ENCODE measurements around the gene HSD17B8.

Gene HSD17B8

DNA sequence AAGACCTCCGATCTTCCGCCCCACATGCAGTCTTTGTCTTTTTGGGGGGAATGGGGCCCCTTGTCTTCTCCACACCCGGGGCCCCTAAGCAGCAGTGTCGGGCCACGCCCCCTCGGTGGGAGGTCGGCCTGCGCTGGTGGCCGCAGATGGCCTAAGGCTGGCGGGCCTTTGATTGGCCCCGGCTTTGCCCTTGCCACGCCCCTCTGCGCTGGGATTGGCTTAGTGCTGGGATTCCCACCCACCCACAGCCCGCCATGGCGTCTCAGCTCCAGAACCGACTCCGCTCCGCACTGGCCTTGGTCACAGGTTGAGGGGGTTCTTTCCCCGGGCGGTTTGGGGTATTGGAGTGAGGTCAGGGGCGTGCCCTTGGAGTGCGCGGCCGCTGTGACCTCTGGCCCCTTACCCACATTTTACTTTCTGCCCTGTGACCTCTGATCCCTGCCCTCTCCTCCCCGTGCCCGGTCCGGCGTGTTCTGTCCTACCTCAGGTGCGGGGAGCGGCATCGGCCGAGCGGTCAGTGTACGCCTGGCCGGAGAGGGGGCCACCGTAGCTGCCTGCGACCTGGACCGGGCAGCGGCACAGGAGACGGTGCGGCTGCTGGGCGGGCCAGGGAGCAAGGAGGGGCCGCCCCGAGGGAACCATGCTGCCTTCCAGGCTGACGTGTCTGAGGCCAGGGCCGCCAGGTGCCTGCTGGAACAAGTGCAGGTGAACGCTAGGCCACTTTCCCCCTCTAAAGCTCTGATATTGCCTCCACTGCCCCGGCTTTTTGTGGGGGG is at the start of gene HSD17B8:
Gene HSD17B8 (plus strand): TSS at position 241 of the 776 bp plus-strand sequence. CDS start 14 bp downstream, at position 255.
- in situ Hi-C loops (cut with MboI; ENCODE audit: low sequenced_read_pairs): no loop called here

DNA sequence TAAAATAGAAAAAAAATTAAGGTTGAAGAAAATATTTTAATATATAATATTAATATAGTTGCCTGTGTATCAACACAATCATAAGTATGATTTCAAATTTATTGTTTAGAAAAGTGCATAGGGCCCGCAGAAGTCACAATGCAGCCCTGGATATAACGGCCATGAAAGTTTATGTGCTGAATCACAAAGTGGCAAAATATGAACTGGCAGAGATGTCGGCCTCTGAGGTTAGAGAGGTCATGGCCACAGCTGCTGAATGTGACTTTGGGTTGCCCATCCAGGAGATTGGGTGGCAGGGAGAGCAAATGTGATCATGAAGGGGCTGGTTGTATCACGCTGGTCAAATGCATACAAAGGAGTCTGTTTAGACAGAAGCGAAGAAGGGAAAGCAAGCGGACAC is 47.9 kb upstream of the HSD17B8 start:
- in situ Hi-C loops (cut with MboI; ENCODE audit: low sequenced_read_pairs): no loop called here

DNA sequence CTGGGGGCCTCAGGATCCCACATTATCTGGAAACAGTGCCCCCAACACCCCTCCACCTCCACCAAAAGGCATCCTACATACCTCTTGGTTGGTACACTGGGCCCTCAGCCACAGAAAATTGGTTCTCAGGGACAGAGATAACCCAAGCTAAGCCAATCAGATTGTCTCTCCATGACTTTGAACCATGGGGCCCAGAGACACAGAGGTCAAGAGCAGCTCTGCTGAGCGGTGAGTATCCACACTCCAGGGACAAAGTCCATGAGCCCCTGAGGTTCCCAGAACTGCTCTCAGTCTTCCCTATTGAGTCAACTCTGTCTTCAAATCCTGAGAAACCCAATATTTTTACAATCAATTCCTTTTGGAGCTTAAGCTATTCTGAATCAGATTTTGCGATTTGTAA is 47.5 kb upstream of the HSD17B8 start:
- in situ Hi-C loops (cut with MboI; ENCODE audit: low sequenced_read_pairs): no loop called here

DNA sequence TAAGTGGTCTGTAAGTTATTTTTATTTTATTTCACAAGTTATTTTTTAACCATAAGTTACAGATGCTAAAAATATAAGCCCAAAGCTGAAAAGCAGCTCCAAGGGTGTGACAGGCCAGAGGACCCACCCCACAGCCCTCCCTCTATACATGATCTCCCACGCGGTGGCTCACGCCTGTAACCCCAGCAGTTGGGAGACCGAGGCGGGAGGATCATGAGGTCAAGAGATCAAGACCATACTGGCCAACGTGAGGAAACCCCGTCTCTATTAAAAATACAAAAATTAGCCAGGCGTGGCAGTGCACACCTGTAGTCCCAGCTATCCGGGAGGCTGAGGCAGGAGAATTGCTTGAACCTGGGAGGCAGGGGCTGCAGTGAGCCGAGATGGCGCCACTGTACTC is 44.4 kb upstream of the HSD17B8 start:
- in situ Hi-C loops (cut with MboI; ENCODE audit: low sequenced_read_pairs): no loop called here

DNA sequence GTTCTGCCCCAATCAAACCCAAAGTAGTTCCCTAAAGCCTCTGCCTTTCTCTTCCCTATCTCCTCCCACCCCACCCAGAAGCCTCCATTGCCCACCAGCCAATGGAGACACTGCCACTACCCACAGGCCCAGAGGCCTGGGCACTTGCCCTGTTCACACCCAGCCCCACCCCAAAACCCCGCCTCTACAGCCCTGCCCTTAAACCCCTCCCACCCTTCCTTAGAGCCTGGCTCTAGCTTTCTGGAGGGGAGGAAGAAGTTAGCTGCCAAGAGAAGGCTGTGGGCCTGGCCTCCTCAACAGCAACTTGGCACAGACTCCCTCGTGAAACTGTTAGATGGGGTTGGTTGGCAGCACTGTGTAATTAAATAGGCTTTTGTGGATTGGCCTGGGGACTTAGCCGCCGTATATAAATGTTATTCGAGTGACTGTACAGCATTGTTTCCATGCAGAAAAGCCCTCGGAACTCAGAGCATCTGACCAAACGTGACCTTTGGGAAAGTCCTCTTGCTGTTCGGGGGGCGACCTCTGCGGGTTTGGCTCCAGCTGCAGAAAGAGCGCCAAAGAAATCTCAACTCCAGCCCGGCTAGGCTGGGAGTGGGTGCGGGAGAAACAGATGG is 43.6 kb upstream of the HSD17B8 start:
- in situ Hi-C loops (cut with MboI; ENCODE audit: low sequenced_read_pairs): no loop called here

DNA sequence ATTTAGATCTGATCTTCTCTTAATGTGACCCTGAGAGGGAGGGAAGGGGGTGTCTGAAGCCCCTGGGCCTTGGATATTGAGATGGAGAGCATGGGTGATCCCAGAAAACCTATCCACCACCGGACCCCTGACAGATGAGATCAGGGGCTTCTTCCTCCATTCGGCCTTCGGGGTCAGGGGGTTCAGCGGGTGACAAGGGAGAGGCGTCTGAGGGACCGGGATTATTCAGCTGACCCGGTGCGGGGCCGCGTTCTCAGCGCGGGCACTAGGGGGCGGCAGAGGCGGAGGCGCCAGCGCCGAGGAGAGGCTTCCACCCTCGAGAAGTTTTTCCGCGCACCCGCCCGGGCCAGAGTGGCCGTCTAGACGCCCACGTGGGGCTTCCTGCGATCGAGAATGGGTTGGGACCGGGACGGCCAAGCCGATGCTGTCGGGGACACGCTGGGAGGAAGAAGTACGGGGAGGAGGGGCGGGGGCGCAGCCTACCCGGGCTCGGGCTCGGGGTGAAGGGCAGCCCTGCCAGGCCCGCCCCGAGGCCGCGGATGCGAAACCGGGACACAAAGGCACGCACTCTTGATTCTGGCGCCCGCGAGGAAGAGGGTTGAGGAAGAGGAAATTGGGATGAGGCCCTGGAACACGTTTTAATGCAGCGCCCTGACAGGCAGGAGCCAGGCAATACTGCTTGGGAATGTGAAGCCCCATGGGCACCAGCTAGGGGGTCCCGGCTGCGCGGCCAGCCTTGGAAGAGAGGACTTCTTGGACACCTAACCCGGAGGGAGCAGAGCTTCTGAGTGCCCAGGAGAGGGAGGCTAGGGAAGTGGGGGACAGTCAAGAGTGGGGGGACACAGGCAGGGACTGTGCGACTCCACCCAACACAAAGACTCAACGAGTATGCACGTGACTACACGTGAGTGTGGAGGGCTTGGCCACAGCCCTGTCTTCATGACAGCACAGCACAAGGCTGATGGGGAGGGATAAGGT is 42.8 kb upstream of the HSD17B8 start:
- in situ Hi-C loops (cut with MboI; ENCODE audit: low sequenced_read_pairs): no loop called here

DNA sequence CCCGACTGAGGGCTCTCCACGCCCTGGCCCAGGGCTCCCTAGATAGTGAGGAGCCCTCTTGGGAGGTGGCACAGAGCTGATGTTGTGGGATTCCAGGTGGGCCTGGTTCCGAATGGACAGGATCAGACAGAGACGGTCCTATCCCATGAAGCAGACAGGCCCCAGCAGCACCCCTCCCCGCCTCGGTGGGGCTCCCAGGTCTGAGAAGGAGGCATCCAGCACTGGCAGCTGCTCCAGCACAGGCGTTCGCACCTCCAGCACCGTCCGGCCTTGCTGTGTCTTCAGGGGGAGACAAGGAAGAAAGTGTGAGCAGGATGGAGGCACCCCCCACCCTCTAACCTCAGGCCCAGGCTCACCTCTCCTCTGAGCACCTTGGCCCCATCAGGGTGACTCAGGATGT is 40.9 kb upstream of the HSD17B8 start:
- in situ Hi-C loops (cut with MboI; ENCODE audit: low sequenced_read_pairs): no loop called here

DNA sequence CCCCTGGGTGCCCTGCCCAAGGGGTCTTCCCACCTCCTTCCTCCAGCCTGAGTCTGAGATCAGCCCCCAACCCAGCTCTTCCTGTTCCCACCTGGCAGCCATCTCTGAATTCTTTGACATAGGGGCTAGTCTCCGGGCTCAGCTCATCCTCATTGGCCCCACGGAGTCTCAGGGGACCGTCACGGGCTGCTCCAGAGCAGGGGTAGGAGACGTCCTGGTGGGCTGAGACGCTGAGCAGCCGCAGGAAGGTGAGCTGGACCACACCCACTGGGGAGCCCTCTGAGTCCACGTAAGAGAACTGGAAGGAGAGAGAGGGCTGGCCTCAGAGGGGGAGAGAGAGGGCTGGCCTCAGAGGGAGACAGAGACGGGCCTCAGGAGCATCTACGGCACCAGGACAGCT is 40.3 kb upstream of the HSD17B8 start:
- in situ Hi-C loops (cut with MboI; ENCODE audit: low sequenced_read_pairs): no loop called here

DNA sequence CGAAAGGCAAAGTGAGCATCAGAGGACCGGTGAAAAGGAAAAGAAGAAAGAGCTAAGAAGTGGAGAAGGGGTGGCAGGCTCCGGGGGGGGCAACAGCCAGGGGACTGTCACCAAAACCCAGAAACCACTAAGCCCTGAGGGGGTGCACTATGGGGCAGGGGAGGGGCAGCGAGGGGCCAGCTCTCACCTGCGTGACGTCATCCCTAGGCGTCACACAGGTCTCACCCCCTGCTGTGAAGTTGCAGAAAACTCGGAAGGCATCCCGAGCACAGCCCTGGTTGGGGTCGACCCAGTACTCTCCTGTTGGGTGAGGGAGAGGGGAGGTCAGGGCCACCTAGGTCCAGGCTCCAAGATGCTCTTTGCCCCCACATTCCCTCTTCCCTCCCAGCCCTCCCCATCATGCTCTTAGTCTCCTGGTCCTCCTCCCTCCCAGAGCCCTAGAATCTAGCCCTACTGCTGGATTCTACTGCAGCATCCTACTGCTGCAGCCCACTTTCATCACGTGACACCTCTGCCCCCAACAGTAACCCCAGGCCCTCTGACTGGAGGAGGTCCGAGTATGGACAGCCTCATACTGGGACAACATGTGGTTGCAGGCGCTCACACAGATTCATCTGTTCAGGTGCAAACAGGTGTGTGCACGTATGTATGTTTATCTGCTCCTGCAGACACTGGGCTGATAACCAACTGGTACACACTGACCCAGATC is 39.6 kb upstream of the HSD17B8 start:
- in situ Hi-C loops (cut with MboI; ENCODE audit: low sequenced_read_pairs): no loop called here

DNA sequence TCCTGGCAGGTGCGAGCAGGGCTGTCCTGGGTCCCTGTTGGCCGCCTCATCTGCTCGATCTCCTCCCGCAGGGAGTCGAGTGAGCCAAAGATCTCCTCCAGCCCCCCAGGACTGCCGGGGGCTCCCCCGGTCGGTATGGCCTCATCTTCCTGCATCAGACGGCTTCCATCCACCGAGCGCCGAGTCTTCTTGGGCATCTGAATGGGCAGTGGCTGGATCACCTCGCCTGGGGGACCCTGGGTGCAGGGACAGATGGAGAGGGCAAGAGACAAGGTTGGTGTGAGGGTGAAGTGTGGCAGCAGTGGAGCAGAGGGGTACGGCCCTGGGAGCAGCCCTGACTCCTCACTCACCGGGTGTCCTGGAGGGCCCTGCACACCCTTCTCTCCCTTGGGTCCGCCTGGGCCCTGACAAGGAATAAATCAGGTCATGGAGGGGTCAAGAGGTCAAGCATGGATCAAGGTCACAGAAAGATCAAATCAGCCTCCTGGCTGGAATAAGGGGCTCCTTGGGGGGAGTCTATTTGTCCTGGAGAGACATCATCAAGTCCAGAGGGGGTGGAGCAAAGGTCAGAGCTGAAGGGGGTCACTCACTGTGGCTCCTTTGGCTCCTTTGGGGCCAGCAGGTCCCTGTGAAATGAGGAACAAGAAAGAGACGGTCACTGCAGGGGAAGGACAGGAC is 38.7 kb upstream of the HSD17B8 start:
- in situ Hi-C loops (cut with MboI; ENCODE audit: low sequenced_read_pairs): no loop called here

DNA sequence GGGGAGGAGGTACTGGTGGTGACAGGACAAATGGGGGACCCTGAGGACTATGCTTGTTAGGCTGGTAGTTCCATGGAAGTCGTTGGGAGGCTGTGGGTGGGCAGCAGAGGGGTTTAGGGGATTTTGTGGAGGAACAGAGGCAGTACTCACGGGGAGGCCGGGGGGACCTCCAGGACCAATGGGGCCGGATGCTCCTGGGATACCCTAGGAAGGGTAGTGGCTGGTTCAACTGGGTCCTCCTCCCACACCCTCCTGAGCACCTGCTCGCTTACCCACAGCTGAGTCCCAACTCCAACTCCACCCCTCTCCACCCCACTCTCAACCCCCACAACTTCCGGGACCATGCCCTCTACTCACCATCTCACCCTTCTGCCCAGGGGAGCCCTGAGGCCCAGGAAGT is 38.1 kb upstream of the HSD17B8 start:
- in situ Hi-C loops (cut with MboI; ENCODE audit: low sequenced_read_pairs): no loop called here

DNA sequence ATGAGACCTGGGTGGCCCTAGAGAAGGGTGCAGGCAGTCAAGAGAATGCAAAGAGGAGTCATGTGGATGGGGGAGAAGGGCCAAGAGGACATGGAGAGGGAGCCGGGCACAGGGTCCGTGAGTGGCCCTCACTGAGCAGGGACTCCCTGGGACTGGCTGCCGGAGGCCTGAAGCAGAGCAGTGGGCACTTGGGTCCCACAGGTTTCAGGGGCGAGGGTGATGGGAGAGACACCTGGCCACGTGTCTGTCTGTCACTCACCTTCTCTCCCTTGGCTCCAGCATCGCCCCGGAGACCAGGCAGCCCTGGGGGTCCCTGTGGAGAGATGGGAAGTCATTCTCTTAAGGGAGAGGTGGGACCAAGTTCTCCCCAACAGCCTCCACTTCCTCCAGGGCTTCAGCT is 37.6 kb upstream of the HSD17B8 start:
- in situ Hi-C loops (cut with MboI; ENCODE audit: low sequenced_read_pairs): no loop called here

DNA sequence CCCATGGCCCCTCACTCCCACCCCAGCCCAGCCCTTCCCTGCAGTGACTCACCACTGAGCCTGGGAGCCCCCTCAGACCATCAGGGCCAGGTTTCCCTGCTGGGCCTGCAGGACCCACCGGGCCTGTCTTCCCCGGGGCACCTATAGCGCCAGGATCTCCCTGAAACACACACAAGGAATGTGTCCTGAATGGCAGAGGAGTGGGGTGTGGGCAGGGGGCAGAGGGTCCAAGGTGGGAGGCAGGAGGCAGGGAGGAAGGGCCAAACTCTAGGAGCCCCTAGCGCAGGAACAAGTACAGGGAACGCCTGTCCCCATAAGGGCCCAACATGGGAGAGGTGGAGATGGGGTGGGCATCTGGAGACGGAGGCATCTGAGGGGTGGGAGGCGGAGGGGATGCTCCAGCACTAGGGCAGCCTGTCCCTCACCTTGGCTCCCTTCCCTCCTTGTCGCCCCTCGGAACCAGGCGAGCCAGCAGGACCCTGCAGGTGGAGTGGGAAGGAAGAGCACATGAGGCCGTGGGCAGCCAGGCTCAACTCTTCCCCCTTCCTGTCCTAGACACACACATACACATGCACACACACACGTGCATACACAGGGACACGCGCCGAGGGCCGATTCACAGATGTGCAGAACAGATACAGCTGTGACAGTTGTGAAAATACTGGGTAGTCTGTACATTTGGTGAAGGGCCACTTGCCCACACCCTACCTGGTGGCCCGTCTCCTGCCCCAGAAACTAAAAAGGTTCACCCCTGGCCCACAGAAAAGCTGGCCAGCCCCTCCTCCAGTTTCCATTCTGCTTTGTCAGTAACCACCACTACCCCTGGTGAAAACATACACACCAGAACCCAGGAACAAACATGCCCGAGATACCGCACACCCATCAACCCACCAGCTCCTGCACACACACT is 36.8 kb upstream of the HSD17B8 start:
- in situ Hi-C loops (cut with MboI; ENCODE audit: low sequenced_read_pairs): no loop called here

DNA sequence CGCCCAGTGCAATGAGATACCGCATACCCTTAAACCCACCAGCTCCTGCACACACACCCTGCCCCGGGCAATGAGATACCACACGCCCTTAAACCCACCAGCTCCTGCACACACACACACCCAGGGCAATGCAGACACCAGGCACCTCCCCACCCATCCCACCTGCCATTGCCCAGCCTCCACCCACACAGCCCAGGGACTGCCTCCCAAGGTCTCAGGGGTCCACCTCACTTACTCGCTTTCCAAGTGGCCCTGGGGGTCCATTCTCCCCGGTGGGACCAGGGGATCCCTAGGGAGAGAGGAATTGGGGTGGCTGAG is 36.2 kb upstream of the HSD17B8 start:
- in situ Hi-C loops (cut with MboI; ENCODE audit: low sequenced_read_pairs): no loop called here

DNA sequence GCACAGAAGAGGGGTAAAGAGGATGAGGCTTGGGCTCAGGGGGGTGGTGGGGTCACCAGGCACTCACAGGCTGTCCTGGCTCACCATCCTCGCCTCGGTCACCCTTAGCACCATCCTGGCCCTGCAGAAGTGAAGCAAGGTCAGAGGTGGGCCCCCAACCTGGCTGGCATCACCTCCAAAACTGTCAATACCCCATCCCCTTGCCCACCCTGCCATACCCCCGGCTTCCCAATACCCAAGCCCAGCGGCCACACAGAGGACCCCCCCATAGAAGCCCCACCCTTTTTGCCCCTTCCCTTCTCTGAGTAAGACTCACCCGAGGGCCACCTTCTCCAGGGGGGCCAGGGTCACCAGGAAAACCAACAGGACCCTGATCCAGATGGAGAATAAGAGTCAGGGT is 35.8 kb upstream of the HSD17B8 start:
- in situ Hi-C loops (cut with MboI; ENCODE audit: low sequenced_read_pairs): no loop called here

DNA sequence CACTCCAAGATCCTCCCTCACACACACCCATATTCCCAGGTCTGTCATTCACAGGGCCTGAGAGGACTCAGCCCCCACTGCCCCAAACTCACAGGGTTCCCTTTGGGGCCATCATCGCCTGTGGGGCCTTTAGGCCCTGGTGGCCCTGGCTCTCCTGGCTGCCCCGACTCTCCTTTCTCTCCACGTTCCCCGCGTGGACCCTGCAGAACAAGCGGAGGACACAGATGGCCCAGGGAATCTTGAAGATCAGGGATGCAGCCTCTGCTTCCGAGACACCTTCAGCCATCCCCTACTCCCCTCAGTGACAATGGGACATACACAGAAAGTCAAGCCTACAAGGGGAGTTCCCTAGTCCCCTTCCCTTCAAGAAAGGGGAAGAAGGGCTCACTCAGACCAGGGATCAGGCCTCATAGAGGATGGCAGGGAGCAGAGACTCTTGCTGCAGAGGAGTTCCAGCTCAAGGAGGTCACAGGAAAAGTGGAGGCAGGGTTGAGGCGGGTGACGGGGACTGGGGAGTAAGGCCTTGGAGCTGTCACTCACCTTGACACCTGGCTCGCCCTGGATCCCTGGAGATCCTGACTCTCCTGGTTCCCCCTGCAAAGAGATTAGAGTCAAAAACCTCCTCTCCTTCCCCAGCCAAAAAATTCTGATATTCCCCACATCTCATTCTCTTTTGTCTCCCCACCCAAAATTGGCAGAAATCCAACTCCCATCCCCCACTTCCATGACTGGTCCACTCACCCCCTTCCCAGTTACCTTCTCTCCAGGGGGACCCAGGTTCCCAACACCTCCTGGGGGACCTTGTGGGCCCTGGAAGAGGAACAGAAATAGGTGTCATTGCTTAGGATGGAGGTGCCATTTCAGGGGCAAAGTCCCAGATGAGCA is 34.9 kb upstream of the HSD17B8 start:
- in situ Hi-C loops (cut with MboI; ENCODE audit: low sequenced_read_pairs): no loop called here

DNA sequence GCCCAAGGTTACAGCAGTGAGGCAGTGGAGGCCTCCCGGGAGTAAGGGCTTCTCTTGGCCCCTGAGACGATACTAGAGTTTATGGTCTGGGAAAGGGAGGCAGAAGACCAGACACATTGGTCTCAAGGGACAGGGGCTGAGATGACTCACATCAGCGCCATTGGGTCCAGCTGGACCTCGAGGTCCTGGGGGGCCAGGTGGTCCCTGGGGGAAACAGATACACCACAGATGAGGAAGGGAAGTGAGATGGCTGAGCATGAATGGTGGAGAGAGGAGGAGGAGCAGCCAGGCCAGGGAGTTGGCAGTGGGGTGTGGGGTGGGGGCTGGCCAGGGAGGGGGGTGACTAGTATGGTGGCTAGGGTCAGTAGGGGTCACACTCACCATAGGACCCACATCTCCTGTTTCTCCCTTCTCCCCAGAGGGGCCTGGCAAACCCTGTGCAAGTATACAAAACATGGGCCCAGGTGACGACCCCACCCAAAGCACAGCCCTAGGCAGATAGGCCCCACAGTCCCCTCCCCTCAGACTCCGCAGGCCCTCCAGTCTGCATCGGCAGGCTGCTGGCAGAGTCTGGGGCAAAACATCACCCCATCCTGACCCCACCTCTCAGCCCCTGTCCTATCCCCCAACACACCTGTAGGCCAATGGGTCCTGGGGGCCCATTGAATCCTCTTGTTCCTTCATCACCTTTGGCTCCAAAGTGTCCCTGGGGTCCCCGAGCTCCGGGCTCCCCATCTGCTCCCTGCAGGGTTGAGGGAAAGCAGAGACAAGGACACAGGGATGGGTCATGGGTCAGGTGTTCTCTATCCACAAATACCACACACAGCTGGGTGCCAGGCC is 34.1 kb upstream of the HSD17B8 start:
- in situ Hi-C loops (cut with MboI; ENCODE audit: low sequenced_read_pairs): no loop called here
